Subcutaneous adipose tissue (tissue), 4 donors: ENCODE results near the gene SLITRK6. TPM values are rescaled to one million over a fixed set of nuclear protein-coding genes. Genes with fewer than 3 reads are reported as not detected.

Experiments
- total RNA-seq, 4 donors: library from RNA; depleted of rRNA; stranded (reverse); fragments of >200 nt; gene quantifications; one replicate each; pipeline ENCODE4 v1.1.0, GENCODE V29; 2016
- TF ChIP-seq, protein P1 (sequence below): fragments of 450-650 bp; IDR thresholded peaks from one replicate; pipeline ENCODE4 v1.5.1; 2016; ENCODE audit warnings: low read depth, mild to moderate bottlenecking, control low read depth, antibody characterized with exemption, moderate library complexity

The SLITRK6 gene, protein sequence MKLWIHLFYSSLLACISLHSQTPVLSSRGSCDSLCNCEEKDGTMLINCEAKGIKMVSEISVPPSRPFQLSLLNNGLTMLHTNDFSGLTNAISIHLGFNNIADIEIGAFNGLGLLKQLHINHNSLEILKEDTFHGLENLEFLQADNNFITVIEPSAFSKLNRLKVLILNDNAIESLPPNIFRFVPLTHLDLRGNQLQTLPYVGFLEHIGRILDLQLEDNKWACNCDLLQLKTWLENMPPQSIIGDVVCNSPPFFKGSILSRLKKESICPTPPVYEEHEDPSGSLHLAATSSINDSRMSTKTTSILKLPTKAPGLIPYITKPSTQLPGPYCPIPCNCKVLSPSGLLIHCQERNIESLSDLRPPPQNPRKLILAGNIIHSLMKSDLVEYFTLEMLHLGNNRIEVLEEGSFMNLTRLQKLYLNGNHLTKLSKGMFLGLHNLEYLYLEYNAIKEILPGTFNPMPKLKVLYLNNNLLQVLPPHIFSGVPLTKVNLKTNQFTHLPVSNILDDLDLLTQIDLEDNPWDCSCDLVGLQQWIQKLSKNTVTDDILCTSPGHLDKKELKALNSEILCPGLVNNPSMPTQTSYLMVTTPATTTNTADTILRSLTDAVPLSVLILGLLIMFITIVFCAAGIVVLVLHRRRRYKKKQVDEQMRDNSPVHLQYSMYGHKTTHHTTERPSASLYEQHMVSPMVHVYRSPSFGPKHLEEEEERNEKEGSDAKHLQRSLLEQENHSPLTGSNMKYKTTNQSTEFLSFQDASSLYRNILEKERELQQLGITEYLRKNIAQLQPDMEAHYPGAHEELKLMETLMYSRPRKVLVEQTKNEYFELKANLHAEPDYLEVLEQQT
- under 1 TPM in 1 of 4 donors, not detected in 3; 0.57 TPM for total RNA-seq

DNA sequence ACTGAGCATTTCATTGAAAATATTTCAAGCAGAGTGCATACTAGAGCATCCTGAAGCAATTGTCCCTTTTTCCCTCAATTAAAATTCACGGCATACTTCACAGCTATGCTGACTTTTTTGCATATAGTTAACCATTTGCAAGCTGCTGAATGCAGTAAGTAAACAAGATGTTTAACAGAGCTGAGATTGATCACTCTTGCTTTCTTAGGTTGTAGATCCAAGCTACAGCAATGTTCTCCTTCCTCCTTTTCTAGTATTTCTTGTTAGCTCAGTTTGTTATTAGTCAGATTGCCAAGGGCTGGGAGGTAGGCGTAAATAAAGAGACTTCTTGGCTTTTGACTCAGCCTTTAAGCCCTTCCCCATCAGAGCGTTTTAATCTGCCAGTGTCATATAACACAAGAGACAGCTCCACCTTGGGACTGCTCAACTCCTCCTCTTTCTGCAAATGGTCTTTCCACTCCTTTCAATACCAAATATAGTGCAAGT lies at the start of gene SLITRK6:
TSS of gene SLITRK6 (minus strand) at position 323 of the 486 bp plus-strand sequence. CDS start 2,911 bp downstream, outside the sequence.
- TF ChIP-seq, protein P1, sequence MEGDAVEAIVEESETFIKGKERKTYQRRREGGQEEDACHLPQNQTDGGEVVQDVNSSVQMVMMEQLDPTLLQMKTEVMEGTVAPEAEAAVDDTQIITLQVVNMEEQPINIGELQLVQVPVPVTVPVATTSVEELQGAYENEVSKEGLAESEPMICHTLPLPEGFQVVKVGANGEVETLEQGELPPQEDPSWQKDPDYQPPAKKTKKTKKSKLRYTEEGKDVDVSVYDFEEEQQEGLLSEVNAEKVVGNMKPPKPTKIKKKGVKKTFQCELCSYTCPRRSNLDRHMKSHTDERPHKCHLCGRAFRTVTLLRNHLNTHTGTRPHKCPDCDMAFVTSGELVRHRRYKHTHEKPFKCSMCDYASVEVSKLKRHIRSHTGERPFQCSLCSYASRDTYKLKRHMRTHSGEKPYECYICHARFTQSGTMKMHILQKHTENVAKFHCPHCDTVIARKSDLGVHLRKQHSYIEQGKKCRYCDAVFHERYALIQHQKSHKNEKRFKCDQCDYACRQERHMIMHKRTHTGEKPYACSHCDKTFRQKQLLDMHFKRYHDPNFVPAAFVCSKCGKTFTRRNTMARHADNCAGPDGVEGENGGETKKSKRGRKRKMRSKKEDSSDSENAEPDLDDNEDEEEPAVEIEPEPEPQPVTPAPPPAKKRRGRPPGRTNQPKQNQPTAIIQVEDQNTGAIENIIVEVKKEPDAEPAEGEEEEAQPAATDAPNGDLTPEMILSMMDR, result no peak

DNA sequence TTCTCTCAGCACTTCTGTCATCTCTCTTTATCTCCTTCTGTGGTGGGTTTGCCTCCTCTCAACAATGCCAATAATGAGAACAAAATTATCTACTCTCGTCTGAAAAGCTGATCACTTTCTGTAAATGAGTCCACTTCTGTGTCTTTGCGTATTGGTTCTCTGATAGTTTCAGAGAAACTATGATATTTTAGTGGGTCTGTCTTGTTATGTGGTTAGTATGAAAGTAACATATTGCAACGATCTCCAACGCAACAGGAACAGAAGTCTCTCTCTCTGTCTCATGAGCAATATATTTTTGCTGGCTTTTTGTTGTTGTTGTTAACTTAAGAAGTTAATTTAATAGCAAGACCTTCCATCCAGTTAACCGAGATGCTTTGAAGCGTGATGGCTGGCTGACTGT lies 47.8 kb upstream of the SLITRK6 start:
- TF ChIP-seq, protein P1, result no peak

DNA sequence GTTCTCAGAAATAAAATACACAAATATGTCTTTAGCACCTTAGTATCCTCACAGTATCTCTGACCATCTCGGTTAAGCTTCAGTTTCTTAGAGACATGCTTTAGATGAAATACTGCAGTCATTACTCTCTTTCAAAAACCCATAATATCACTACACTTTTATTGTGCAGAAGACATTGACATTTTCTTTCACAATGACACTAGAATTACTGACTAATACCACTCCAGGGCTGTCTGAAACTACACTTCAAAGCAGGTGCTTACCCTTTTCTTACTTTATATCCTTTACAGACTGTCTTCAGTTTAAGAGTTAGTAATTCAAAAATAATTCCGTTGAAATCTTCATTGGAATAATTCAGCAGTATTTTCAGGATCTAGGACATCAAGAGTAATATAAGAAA lies 42.2 kb upstream of the SLITRK6 start:
- TF ChIP-seq, protein P1, result no peak

DNA sequence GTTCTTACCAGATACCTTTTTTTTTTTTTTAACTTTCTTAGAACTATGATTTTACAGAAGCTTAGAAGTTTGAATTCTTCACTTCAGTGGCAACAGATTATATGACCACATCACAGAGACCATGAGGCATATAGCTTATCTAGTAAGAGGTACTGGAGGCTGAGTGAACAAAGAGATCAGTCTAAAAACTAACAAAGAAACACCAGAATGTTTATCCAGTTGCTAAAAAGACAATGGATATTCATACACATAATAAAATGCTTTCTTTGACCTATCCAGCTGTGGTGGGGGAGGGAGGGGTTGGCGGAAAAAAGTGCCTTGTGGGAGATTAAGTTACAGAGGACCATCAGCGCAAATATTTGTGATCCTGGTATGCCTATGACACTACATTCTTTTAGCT lies 34.7 kb upstream of the SLITRK6 start:
- TF ChIP-seq, protein P1, result no peak

DNA sequence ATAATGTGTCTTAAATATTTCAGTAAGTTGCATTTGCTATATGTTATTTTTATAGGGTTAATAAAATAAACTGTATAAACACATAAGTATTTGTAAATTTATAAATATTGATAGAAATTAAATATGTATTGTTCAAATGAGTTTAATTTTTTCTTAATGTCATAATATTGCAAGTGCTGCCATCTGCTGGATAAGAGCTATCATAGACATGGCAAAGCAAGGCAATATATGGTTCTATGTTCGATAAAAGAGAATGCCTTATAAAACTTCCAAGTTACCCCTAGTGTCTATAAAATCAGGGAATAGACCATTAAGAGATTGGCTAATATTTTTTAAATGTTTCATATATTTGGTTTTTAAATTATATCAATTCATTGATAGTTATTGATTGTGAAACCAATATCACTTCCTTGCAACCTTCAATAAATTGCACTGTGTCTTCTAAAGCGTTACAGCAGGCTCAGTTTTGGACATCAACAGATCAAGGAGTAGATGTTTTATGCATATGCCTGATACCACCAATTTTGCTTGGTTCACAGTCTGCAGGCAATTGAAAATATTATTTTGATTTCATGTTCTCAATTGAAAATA lies 29.0 kb upstream of the SLITRK6 start:
- TF ChIP-seq, protein P1, result no peak

DNA sequence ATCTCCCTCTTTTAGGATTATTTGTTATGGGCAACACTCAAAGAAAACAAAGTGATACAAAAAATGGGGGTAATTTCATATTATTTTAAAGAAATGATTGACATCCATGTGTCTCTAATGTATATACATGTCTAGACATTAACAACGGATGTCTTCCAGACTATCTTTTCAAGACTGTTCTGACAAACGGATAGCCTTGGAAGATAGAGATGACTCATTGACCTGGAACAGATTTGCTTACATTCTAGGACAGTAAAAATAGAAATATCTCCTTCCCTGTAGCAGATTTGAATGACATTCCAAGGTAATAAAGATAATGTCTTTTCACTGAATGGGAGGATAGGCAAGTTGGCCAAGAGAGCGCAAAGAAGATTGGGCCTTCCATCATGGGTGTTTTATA lies 26.2 kb upstream of the SLITRK6 start:
- TF ChIP-seq, protein P1, result no peak

DNA sequence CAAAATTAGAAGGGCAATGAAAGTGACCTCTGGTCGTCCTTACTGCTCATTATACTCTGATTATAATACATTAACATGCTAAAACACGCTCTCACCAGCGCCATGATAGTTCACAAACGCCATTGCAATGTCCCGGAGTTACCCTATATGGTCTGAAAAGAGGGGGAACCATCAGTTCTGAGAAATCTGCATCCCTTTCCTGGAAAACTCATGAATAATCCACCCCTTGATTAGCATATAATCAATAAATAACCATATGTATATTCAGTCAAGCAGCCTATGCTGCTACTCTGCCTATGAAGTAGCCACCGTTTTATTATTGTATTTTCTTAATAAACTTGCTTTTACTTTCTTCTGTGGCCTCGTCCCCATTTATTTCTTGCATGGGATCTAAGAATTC lies 24.6 kb upstream of the SLITRK6 start:
- TF ChIP-seq, protein P1, result no peak
